Limb (tissue), 2 donors: ENCODE results near the gene RASA3.
"Not testable (repeated sequence)": the region's sequence is repeated elsewhere in the genome, so short reads cannot be mapped to it uniquely, and the experiment has no call there.

ENCODE experiments used
- DNase-seq, 2 donors: peaks; one replicate each; pipeline ENCODE4 v3.0.0-alpha.2; 2016; ENCODE audit errors: extremely low spot score in 2 of 2

The RASA3 gene

GRCh38 chr13:114115796-114116195 lies 16.6 kb downstream of the RASA3 start:
- peak in 1 of 2 donors; percentile 16 for DNase-seq

GRCh38 chr13:114115191-114115671 lies 17.2 kb downstream of the RASA3 start:
- DNase-seq = peak in 1 of 2 donors; percentile 35

GRCh38 chr13:114114666-114115065 lies 17.8 kb downstream of the RASA3 start:
- not testable (repeated sequence) for DNase-seq

GRCh38 chr13:114114006-114114640 lies 18.3 kb downstream of the RASA3 start:
- peak in 1 of 2 donors; percentile 18 for DNase-seq

- DNase-seq = not testable (repeated sequence)
These were observed 19.0 kb downstream of the RASA3 start for GRCh38 chr13:114113395-114113794.

GRCh38 chr13:114112826-114113322 lies 19.5 kb downstream of the RASA3 start:
- peak in 1 of 2 donors; percentile 29 for DNase-seq

GRCh38 chr13:114112231-114112825 lies 20.1 kb downstream of the RASA3 start:
- DNase-seq = peak in 1 of 2 donors; percentile 39

- DNase-seq = peak in 1 of 2 donors; percentile 23
These were observed 20.8 kb downstream of the RASA3 start for GRCh38 chr13:114111577-114111976.

- DNase-seq = not testable (repeated sequence)
These were observed 21.6 kb downstream of the RASA3 start for GRCh38 chr13:114110830-114111189.

- peak in 1 of 2 donors; percentile 47 for DNase-seq
These were observed 22.2 kb downstream of the RASA3 start for GRCh38 chr13:114110091-114110829.

GRCh38 chr13:114109641-114110041 lies 22.8 kb downstream of the RASA3 start:
- DNase-seq = peak in 1 of 2 donors; percentile 71

- no peak for DNase-seq
These were observed 23.5 kb downstream of the RASA3 start for GRCh38 chr13:114108894-114109293.

- peak in 1 of 2 donors; percentile 31 for DNase-seq
These were observed 24.2 kb downstream of the RASA3 start for GRCh38 chr13:114108141-114108761.

- DNase-seq = peak in 1 of 2 donors; percentile 48
These were observed 24.7 kb downstream of the RASA3 start for GRCh38 chr13:114107686-114108081.

- DNase-seq = peak in 1 of 2 donors; percentile 36
These were observed 25.3 kb downstream of the RASA3 start for GRCh38 chr13:114106991-114107685.

- DNase-seq = peak in 1 of 2 donors; percentile 15
These were observed 25.9 kb downstream of the RASA3 start for GRCh38 chr13:114106526-114106925.

GRCh38 chr13:114105521-114106225 lies 26.8 kb downstream of the RASA3 start:
- DNase-seq = peak in 1 of 2 donors; percentile 24

- DNase-seq = peak in 1 of 2 donors; percentile 30
These were observed 27.5 kb downstream of the RASA3 start for GRCh38 chr13:114104655-114105520.
